Endothelial cell of umbilical vein (primary cell): Measurements from ENCODE around the gene ADAM33. TPM values are rescaled to one million over a fixed set of nuclear protein-coding genes. Genes with fewer than 3 reads are reported as not detected.

ENCODE experiments used
- BruUV-seq: library from RNA; stranded (reverse); fragments of 400-500 nt; replicated peaks from 2 replicates; lab custom pipeline; 2021; lab: Mats Ljungman, UMichigan
- CTCF ChIA-PET: fragments of 300-600, 350-600 bp; sonication (Branson Sonifier 250); formaldehyde crosslinking; loops from one replicate; lab custom pipeline; 2021; ENCODE audit warnings: antibody characterized with exemption, inconsistent platforms; lab: Charles Lee
- POLR2A ChIA-PET: fragments of 300-600, 350-600 bp; sonication (Branson Sonifier 250); formaldehyde crosslinking; loops from one replicate; lab custom pipeline; 2021; ENCODE audit warnings: antibody characterized with exemption, inconsistent platforms; lab: Charles Lee
- DNase-seq: peaks from one replicate; pipeline ENCODE4 v3.0.0-alpha.2; 2011; ENCODE audit warnings: low read depth, low spot score
- FAIRE-seq: peaks from 2 replicates; lab custom pipeline; 2011; peaks lifted over from hg19 to GRCh38; lab: Jason Lieb, UNC
- H2AFZ ChIP-seq: 2 replicates; pipeline ENCODE4 v1.6.0; 2012; ENCODE audit warnings: low read depth, low read length, control low read depth, inconsistent platforms
- H3K27ac ChIP-seq: 2 replicates; pipeline ENCODE4 v1.5.1; 2011; ENCODE audit warnings: low read depth, mild to moderate bottlenecking, control low read depth, low read length, moderate library complexity; ENCODE audit not compliant: insufficient read depth
- H3K27me3 ChIP-seq, 2 experiments: 2 replicates each; pipeline versions ENCODE4 v1.6.0 to v1.6.1; 2011; ENCODE audit warnings: low read length in 2 of 2, mixed read lengths in 1 of 2; ENCODE audit not compliant: control insufficient read depth in 2 of 2, insufficient read depth in 2 of 2
- H3K36me3 ChIP-seq, 2 experiments: 2 replicates in 1 of 2; 3 replicates in 1 of 2; pipeline ENCODE4 v1.5.1; 2011; ENCODE audit warnings: low read length in 2 of 2, mild to moderate bottlenecking in 1 of 2, moderate library complexity in 1 of 2; ENCODE audit not compliant: control insufficient read depth in 2 of 2, insufficient read depth in 2 of 2; ENCODE audit errors: extremely low read depth in 1 of 2
- H3K4me1 ChIP-seq: 3 replicates; pipeline ENCODE4 v1.5.1; 2011; ENCODE audit warnings: mild to moderate bottlenecking, low read length; ENCODE audit not compliant: control insufficient read depth, insufficient read depth; ENCODE audit errors: extremely low read depth
- H3K4me2 ChIP-seq: 2 replicates; pipeline ENCODE4 v1.6.1; 2011; ENCODE audit warnings: low read length, control low read depth, mixed read lengths; ENCODE audit not compliant: insufficient read depth
- H3K4me3 ChIP-seq, 3 experiments: fragments of 200-600 bp in 1 of 3; sonication (generic), shearing (Covaris generic) in 1 of 3; replicated peaks in 1 of 3; 2 replicates each; pipeline ENCODE4 v1.5.1; 2011 to 2016; ENCODE audit warnings: control low read depth in 3 of 3, low read length in 3 of 3, mild to moderate bottlenecking in 2 of 3, inconsistent platforms in 1 of 3, low read depth in 1 of 3, moderate library complexity in 1 of 3; ENCODE audit not compliant: insufficient read depth in 1 of 3
- H3K79me2 ChIP-seq: 2 replicates; pipeline ENCODE4 v1.6.0; 2012; ENCODE audit warnings: low read length, inconsistent platforms; ENCODE audit not compliant: control insufficient read depth, insufficient read depth
- H3K9ac ChIP-seq: replicated peaks from 2 replicates; pipeline ENCODE3; 2011; ENCODE audit warnings: low read length, control low read depth; ENCODE audit not compliant: insufficient read depth; ENCODE audit errors: extremely low read depth
- H3K9me1 ChIP-seq: replicated peaks from 3 replicates; pipeline ENCODE4 v1.6.0; 2011; ENCODE audit warnings: mild to moderate bottlenecking, low read length; ENCODE audit not compliant: control insufficient read depth, insufficient read depth; ENCODE audit errors: extremely low read depth
- H3K9me3 ChIP-seq: replicated peaks from 2 replicates; pipeline ENCODE4 v1.5.1; 2012; ENCODE audit warnings: low read length, inconsistent platforms; ENCODE audit not compliant: control insufficient read depth, insufficient read depth
- H4K20me1 ChIP-seq: replicated peaks from 2 replicates; pipeline ENCODE3; 2011; ENCODE audit warnings: mild to moderate bottlenecking, low read length; ENCODE audit not compliant: control insufficient read depth, insufficient read depth; ENCODE audit errors: extremely low read depth
- CTCF ChIP-seq, 2 donors: IDR thresholded peaks; 1 replicate in 1 of 2; 2 replicates in 1 of 2; pipeline ENCODE4 v1.5.1; 2011; ENCODE audit warnings: low read length in 2 of 2, mild to moderate bottlenecking in 2 of 2, moderate library complexity in 2 of 2, control low read depth in 1 of 2, inconsistent platforms in 1 of 2, low read depth in 1 of 2; ENCODE audit not compliant: insufficient read depth in 1 of 2; ENCODE audit errors: extremely low read depth in 1 of 2
- EZH2 ChIP-seq: IDR thresholded peaks from 2 replicates; pipeline ENCODE4 v1.6.1; 2012; ENCODE audit warnings: borderline replicate concordance, low read depth, mild to moderate bottlenecking, moderate library complexity, low read length, inconsistent platforms; ENCODE audit not compliant: severe bottlenecking
- FOS ChIP-seq: IDR thresholded peaks from 2 replicates; pipeline ENCODE4 v1.6.1; 2011; ENCODE audit warnings: mild to moderate bottlenecking, low read length, moderate library complexity, borderline replicate concordance; ENCODE audit not compliant: insufficient read depth
- GATA2 ChIP-seq: IDR thresholded peaks from 2 replicates; pipeline ENCODE4 v1.7.0; 2011; ENCODE audit warnings: low read depth, mild to moderate bottlenecking, moderate library complexity, mixed read lengths, low read length; ENCODE audit not compliant: insufficient read length, insufficient read depth
- JUN ChIP-seq: IDR thresholded peaks from 2 replicates; pipeline ENCODE4 v1.6.1; 2011; ENCODE audit warnings: borderline replicate concordance, low read depth; ENCODE audit not compliant: insufficient read length, insufficient read depth
- MAX ChIP-seq: IDR thresholded peaks from 2 replicates; pipeline ENCODE4 v1.6.1; 2011; ENCODE audit not compliant: insufficient read depth, insufficient read length
- MYC ChIP-seq: IDR thresholded peaks from one replicate; pipeline ENCODE4 v1.6.1; 2011; ENCODE audit warnings: mild to moderate bottlenecking, low read depth, low read length
- POLR2A ChIP-seq: IDR thresholded peaks from 2 replicates; pipeline ENCODE4 v1.6.1; 2012; ENCODE audit warnings: low read depth, mild to moderate bottlenecking, control low read depth, low read length
- POLR2AphosphoS5 ChIP-seq: IDR thresholded peaks from 2 replicates; pipeline ENCODE4 v1.6.1; 2012; ENCODE audit warnings: low read depth, mild to moderate bottlenecking, control low read depth, low read length, moderate library complexity; ENCODE audit not compliant: insufficient read depth
- dilution Hi-C: fragments of 300-500 bp; cut with MboI; formaldehyde crosslinking; loops from one replicate; pipeline ENCODE4 v1.15.0; 2019; ENCODE audit warnings: low sequenced_read_pairs; ENCODE audit not compliant: extremely low pct_ligation_motif_present
- intact Hi-C: fragments of 100-400 bp; cut with micrococcal nuclease; formaldehyde crosslinking; loops from one replicate; pipeline ENCODE4 v1.10.0; 2022
- polyA plus RNA-seq, 4 experiments: library from polyadenylated mRNA; depleted of rRNA in 3 of 4; stranded (reverse) in 3 of 4; unstranded in 1 of 4; fragments of >200 nt; gene quantifications; 2 replicates each; pipeline versions ENCODE4 v1.2.1 to v1.2.3, GENCODE V29; 2011 to 2012; ENCODE audit warnings: missing spikeins in 1 of 4
- total RNA-seq: library from RNA; stranded (reverse); gene quantifications from 2 replicates; pipeline ENCODE4 v1.2.3, GENCODE V29; 2021

ADAM33 gene
- total and polyA plus RNA-seq, 2 donors (not counting 3 experiments of a cell fraction or from before 2014, with no cell fraction given): 0.06 to 0.18 TPM

GRCh38 chr20:3690413-3690812 is 8.6 kb upstream of the ADAM33 start:
- H3K4me3 ChIP-seq: no peak overlapping the region
- no peak overlapping the region for H3K4me2 ChIP-seq
- dilution Hi-C loops: no loop called here
- H3K79me2 ChIP-seq: no peaks in the 10 kb centered on the region
- H3K9me1 ChIP-seq: no peaks in the 10 kb centered on the region
- H3K27ac ChIP-seq: no peak overlapping the region
- H3K27me3 ChIP-seq: peaks cover 10 to 13% of the 10 kb centered on the region in 2 experiments
- H2AFZ ChIP-seq: no peak overlapping the region
- TF ChIP-seq MAX (no peak), POLR2A (no peak), EZH2 (no peak), FOS (no peak), MYC (no peak), JUN (no peak), GATA2 (no peak), POLR2AphosphoS5 (no peak), CTCF (IDR thresholded peaks at IDR 0.05; ENCODE audit: extremely low read depth in 1 of 2, insufficient read depth in 1 of 2, low read depth in 1 of 2, low read length in 2 of 2) (no peak)
- H3K4me1 ChIP-seq: no peaks in the 10 kb centered on the region
- H4K20me1 ChIP-seq: no peaks in the 10 kb centered on the region
- no TSS peak for BruUV-seq
- DNase-seq (no peak), FAIRE-seq (no peak)
- H3K9ac ChIP-seq: no peak overlapping the region
- H3K9me3 ChIP-seq: no peaks in the 10 kb centered on the region
- no peaks in the 10 kb centered on the region for H3K36me3 ChIP-seq
- intact Hi-C loops: no loop called here
- POLR2A ChIA-PET: no interaction called here
- CTCF ChIA-PET: interaction anchor here (1.6 to 12.6 kb wide), 3 partner anchors 10 to 19 kb away, joined by 3 to 112 read pairs (median 23); no protein-coding TSS in a partner anchor
